OCI-LY3 (cell line): ENCODE data around the gene SRSF2.

Experiments used
- H2AFZ ChIP-seq: fragments of 200-600, 300-600 bp; shearing (Covaris generic); 2 replicates; pipeline ENCODE4 v1.6.0; 2014; ENCODE audit warnings: antibody characterized with exemption, low read depth, low read length
- H3K27ac ChIP-seq: fragments of 200-600, 300-600 bp; sonication (generic); 2 replicates; pipeline ENCODE4 v1.5.1; 2014; ENCODE audit warnings: mild to moderate bottlenecking, low read length, moderate library complexity, mixed read lengths
- H3K27me3 ChIP-seq: fragments of 200-600, 300-600 bp; sonication (generic); 2 replicates; pipeline ENCODE4 v1.6.1; 2014; ENCODE audit warnings: low read depth, low read length, mixed read lengths
- H3K36me3 ChIP-seq: fragments of 200-600, 300-600 bp; sonication (generic); replicated peaks from 2 replicates; pipeline ENCODE3; 2014; ENCODE audit warnings: low read depth, low read length, mixed read lengths
- H3K4me1 ChIP-seq: fragments of 300-600, 200-600 bp; sonication (generic); 2 replicates; pipeline ENCODE4 v1.6.1; 2014; ENCODE audit warnings: low read length, mixed read lengths
- H3K4me2 ChIP-seq: fragments of 200-600, 300-600 bp; sonication (generic); 2 replicates; pipeline ENCODE4 v1.6.1; 2014; ENCODE audit warnings: low read length, mixed read lengths
- H3K4me3 ChIP-seq: fragments of 300-600, 200-600 bp; sonication (generic); 2 replicates; pipeline ENCODE4 v1.5.1; 2014; ENCODE audit warnings: antibody characterized with exemption, mild to moderate bottlenecking, low read length, moderate library complexity
- H3K79me2 ChIP-seq: fragments of 300-600, 200-600 bp; shearing (Covaris generic); 2 replicates; pipeline ENCODE4 v1.6.1; 2014; ENCODE audit warnings: mild to moderate bottlenecking, low read length, mixed read lengths
- H3K9ac ChIP-seq: fragments of 300-600, 200-600 bp; shearing (Covaris generic); 2 replicates; pipeline ENCODE4 v1.6.0; 2014; ENCODE audit warnings: mild to moderate bottlenecking, low read length, moderate library complexity
- H3K9me3 ChIP-seq: fragments of 200-600, 300-600 bp; shearing (Covaris generic); 2 replicates; pipeline ENCODE4 v1.6.1; 2014; ENCODE audit warnings: low read length, mixed read lengths; ENCODE audit not compliant: insufficient read depth
- H4K20me1 ChIP-seq: fragments of 200-600, 300-600 bp; sonication (generic); 2 replicates; pipeline ENCODE4 v1.6.1; 2016; ENCODE audit warnings: low read length, mixed read lengths; ENCODE audit not compliant: insufficient read depth
- CTCF ChIP-seq: fragments of 200-600, 300-600 bp; sonication (generic); IDR thresholded peaks from 2 replicates; pipeline ENCODE4 v1.5.1; 2014; ENCODE audit warnings: antibody characterized with exemption, low read length, low read depth
- EZH2phosphoT487 ChIP-seq: fragments of 200-600 bp; shearing (Covaris generic); IDR thresholded peaks from 2 replicates; pipeline ENCODE4 v1.6.1; 2018; ENCODE audit warnings: antibody characterized with exemption, mixed run types, low read depth

The SRSF2 gene

GRCh38 chr17:76709077-76709950 lies 27.8 kb downstream of the SRSF2 start:
- peaks cover 8% of the 10 kb centered on the region for H3K4me1 ChIP-seq
- H3K9ac ChIP-seq: peak overlapping the region; percentile 75; the same call in 1 of the 2 replicates
- H3K4me2 ChIP-seq: peak overlapping the region; percentile 100
- peaks cover 1% of the 10 kb centered on the region for H3K79me2 ChIP-seq
- H3K4me3 ChIP-seq: peak overlapping the region; percentile 84
- H4K20me1 ChIP-seq: peaks cover 5% of the 10 kb centered on the region; the same call in 1 of the 2 replicates
- TF ChIP-seq EZH2phosphoT487 (no peak), CTCF (no peak)
- peaks cover 3% of the 10 kb centered on the region; the same call in 1 of the 2 replicates for H3K27me3 ChIP-seq
- no peak overlapping the region for H2AFZ ChIP-seq
- peaks cover 10% of the 10 kb centered on the region for H3K36me3 ChIP-seq
- H3K27ac ChIP-seq: no peak overlapping the region
- H3K9me3 ChIP-seq: no peaks in the 10 kb centered on the region

GRCh38 chr17:76707985-76708807 lies 28.9 kb downstream of the SRSF2 start:
- H3K9me3 ChIP-seq: no peaks in the 10 kb centered on the region
- H3K4me3 ChIP-seq: no peak overlapping the region
- H3K27me3 ChIP-seq: peaks cover 3% of the 10 kb centered on the region; the same call in 1 of the 2 replicates
- TF ChIP-seq EZH2phosphoT487 (no peak), CTCF (peak; percentile 53)
- no peak overlapping the region for H3K27ac ChIP-seq
- no peaks in the 10 kb centered on the region for H3K79me2 ChIP-seq
- H3K36me3 ChIP-seq: no peaks in the 10 kb centered on the region
- peaks cover 8% of the 10 kb centered on the region for H3K4me1 ChIP-seq
- no peak overlapping the region for H3K9ac ChIP-seq
- H2AFZ ChIP-seq: no peak overlapping the region
- no peaks in the 10 kb centered on the region for H4K20me1 ChIP-seq
- no peak overlapping the region for H3K4me2 ChIP-seq

- peaks cover 3% of the 10 kb centered on the region; the same call in 1 of the 2 replicates for H3K27me3 ChIP-seq
- H3K79me2 ChIP-seq: no peaks in the 10 kb centered on the region
- no peaks in the 10 kb centered on the region for H3K9me3 ChIP-seq
- H3K4me3 ChIP-seq: no peak overlapping the region
- no peak overlapping the region for H2AFZ ChIP-seq
- peaks cover 8% of the 10 kb centered on the region for H3K4me1 ChIP-seq
- H3K27ac ChIP-seq: no peak overlapping the region
- H3K9ac ChIP-seq: no peak overlapping the region
- no peak overlapping the region for H3K4me2 ChIP-seq
- H4K20me1 ChIP-seq: no peaks in the 10 kb centered on the region
- H3K36me3 ChIP-seq: no peaks in the 10 kb centered on the region
- TF ChIP-seq CTCF (no peak), EZH2phosphoT487 (no peak)
Observed at GRCh38 chr17:76706817-76707216, 30.3 kb downstream of the SRSF2 start.

GRCh38 chr17:76704805-76705204 lies 32.3 kb downstream of the SRSF2 start:
- no peaks in the 10 kb centered on the region for H3K36me3 ChIP-seq
- no peaks in the 10 kb centered on the region for H4K20me1 ChIP-seq
- no peak overlapping the region for H2AFZ ChIP-seq
- peaks cover 15% of the 10 kb centered on the region for H3K4me1 ChIP-seq
- no peaks in the 10 kb centered on the region for H3K79me2 ChIP-seq
- no peak overlapping the region for H3K4me2 ChIP-seq
- H3K27me3 ChIP-seq: no peaks in the 10 kb centered on the region; the same call in 1 of the 2 replicates
- no peak overlapping the region for H3K4me3 ChIP-seq
- H3K9ac ChIP-seq: no peak overlapping the region
- no peak overlapping the region for H3K27ac ChIP-seq
- no peaks in the 10 kb centered on the region for H3K9me3 ChIP-seq
- TF ChIP-seq CTCF (no peak), EZH2phosphoT487 (no peak)
